ENCODE measurements around the gene F2RL1. TPM values are rescaled to one million over a fixed set of nuclear protein-coding genes. Genes with fewer than 3 reads are reported as not detected.

The F2RL1 gene
- total RNA-seq, 2 donors from 2014 or later = 87.0 to 139 TPM

DNA sequence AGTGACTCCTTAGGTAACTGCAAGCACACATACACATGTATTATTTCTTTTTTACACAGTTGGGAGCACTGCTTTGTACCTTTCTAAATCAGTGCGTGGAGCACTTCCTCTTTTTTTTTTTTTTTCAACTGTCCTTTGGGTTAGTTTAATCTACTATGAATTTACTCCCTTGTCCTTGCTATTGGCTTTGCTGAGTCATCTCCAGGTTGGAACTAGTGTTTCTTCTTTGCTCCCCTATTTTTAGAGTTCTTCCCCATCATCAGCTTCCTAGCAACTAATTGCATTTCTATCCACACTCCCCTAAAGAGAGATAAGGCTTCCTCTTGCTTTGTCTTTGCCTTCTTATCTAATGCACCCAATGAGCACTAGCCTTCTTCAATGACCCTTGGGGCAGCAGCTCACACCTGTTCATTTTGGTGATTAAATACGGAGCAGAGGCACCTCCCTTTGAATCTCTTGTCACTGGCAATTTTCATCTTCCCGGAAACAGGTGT lies 55.3 kb downstream of the F2RL1 start:
- intact Hi-C loops (cut with DNase I) = no loop called here
- Histone ChIP-seq H3K4me1 (no peaks in the 10 kb centered on the region), H3K4me3 (no peak overlapping the region), H3K36me3 (no peaks in the 10 kb centered on the region), H3K27me3 (no peaks in the 10 kb centered on the region), H3K27ac (no peak overlapping the region), H3K9me3 (no peaks in the 10 kb centered on the region), H3K9ac (ENCODE audit: low read depth in 2 of 2, low read length in 2 of 2) (no peak overlapping the region)
- TF ChIP-seq, protein P1, sequence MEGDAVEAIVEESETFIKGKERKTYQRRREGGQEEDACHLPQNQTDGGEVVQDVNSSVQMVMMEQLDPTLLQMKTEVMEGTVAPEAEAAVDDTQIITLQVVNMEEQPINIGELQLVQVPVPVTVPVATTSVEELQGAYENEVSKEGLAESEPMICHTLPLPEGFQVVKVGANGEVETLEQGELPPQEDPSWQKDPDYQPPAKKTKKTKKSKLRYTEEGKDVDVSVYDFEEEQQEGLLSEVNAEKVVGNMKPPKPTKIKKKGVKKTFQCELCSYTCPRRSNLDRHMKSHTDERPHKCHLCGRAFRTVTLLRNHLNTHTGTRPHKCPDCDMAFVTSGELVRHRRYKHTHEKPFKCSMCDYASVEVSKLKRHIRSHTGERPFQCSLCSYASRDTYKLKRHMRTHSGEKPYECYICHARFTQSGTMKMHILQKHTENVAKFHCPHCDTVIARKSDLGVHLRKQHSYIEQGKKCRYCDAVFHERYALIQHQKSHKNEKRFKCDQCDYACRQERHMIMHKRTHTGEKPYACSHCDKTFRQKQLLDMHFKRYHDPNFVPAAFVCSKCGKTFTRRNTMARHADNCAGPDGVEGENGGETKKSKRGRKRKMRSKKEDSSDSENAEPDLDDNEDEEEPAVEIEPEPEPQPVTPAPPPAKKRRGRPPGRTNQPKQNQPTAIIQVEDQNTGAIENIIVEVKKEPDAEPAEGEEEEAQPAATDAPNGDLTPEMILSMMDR (IDR thresholded peaks at IDR 0.05) = no peak
- no peak for DNase-seq

Other genes with a start within 250 kb of the F2RL1 start
- gene F2RL2, start 195.6 kb upstream of the F2RL1 start, total RNA-seq = 1 to 10 TPM in 1 of 2 donors, under 1 TPM in 1; 0.10 to 1.4 TPM
- gene F2R, start 102.9 kb upstream of the F2RL1 start, total RNA-seq = 1 to 10 TPM; 3.6 to 8.1 TPM
- not detected for gene S100Z, start 31.0 kb downstream of the F2RL1 start, total RNA-seq
- gene CRHBP, start 134.0 kb downstream of the F2RL1 start, total RNA-seq = under 1 TPM; 0.40 to 0.61 TPM
- 10 to 100 TPM; 16.9 to 24.6 TPM for gene AGGF1, start 211.4 kb downstream of the F2RL1 start, total RNA-seq

All from colonic mucosa (tissue), 4 donors.